Measurements from ENCODE around the gene EFCAB5. TPM values are rescaled to one million over a fixed set of nuclear protein-coding genes. Genes with fewer than 3 reads are reported as not detected.

EFCAB5 gene
- polyA plus RNA-seq, 1 donor from 2014 or later: 1.0 TPM

DNA sequence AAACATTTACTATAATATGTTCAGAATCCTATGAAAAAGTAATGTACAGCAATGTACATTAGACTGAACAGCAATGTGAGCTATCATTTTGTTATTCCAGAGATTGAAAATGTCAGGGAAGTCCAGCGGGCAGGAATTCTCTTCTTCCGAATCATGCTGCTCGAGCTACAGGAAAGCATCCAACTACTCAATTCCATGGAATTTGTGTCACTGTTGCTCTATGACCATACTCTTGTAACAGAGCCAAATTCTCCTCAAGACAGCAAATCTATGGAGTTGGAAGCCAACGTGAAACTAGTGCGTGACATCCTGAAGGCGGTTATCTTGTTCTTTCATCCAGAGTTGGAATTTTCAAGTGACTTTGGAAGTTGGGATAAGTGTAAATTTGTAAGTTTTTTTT, 150.3 kb downstream of the EFCAB5 start:
- H3F3A ChIP-seq (ENCODE audit: insufficient read depth, low read length, poor library complexity, severe bottlenecking): no peaks in the 10 kb centered on the region
- no peaks in the 10 kb centered on the region for H3K9me2 ChIP-seq (ENCODE audit: insufficient read depth, low read length)
- no peaks in the 10 kb centered on the region for H3K79me2 ChIP-seq (replicated peaks; ENCODE audit: insufficient read depth, low read length)
- H3K36me3 ChIP-seq (ENCODE audit: insufficient read depth, low read length): no peaks in the 10 kb centered on the region
- TF ChIP-seq EZH2 (IDR thresholded peaks at IDR 0.05; ENCODE audit: borderline replicate concordance, insufficient read depth, low read length, poor library complexity, severe bottlenecking) (no peak), TAF1 (IDR thresholded peaks at IDR 0.05; ENCODE audit: low read depth) (no peak), MXI1 (conservative IDR thresholded peaks at IDR 0.05; ENCODE audit: poor library complexity, severe bottlenecking) (no peak), SMC3 (conservative IDR thresholded peaks at IDR 0.05; ENCODE audit: poor library complexity) (no peak), RAD21 (conservative IDR thresholded peaks at IDR 0.05) (no peak), EP300 (conservative IDR thresholded peaks at IDR 0.05; ENCODE audit: poor library complexity, severe bottlenecking) (no peak), POLR2AphosphoS5 (IDR thresholded peaks at IDR 0.05) (no peak)
- TF ChIP-seq, protein P1, sequence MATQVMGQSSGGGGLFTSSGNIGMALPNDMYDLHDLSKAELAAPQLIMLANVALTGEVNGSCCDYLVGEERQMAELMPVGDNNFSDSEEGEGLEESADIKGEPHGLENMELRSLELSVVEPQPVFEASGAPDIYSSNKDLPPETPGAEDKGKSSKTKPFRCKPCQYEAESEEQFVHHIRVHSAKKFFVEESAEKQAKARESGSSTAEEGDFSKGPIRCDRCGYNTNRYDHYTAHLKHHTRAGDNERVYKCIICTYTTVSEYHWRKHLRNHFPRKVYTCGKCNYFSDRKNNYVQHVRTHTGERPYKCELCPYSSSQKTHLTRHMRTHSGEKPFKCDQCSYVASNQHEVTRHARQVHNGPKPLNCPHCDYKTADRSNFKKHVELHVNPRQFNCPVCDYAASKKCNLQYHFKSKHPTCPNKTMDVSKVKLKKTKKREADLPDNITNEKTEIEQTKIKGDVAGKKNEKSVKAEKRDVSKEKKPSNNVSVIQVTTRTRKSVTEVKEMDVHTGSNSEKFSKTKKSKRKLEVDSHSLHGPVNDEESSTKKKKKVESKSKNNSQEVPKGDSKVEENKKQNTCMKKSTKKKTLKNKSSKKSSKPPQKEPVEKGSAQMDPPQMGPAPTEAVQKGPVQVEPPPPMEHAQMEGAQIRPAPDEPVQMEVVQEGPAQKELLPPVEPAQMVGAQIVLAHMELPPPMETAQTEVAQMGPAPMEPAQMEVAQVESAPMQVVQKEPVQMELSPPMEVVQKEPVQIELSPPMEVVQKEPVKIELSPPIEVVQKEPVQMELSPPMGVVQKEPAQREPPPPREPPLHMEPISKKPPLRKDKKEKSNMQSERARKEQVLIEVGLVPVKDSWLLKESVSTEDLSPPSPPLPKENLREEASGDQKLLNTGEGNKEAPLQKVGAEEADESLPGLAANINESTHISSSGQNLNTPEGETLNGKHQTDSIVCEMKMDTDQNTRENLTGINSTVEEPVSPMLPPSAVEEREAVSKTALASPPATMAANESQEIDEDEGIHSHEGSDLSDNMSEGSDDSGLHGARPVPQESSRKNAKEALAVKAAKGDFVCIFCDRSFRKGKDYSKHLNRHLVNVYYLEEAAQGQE (IDR thresholded peaks at IDR 0.05; ENCODE audit: borderline replicate concordance): no peak
- TF ChIP-seq, protein P2, sequence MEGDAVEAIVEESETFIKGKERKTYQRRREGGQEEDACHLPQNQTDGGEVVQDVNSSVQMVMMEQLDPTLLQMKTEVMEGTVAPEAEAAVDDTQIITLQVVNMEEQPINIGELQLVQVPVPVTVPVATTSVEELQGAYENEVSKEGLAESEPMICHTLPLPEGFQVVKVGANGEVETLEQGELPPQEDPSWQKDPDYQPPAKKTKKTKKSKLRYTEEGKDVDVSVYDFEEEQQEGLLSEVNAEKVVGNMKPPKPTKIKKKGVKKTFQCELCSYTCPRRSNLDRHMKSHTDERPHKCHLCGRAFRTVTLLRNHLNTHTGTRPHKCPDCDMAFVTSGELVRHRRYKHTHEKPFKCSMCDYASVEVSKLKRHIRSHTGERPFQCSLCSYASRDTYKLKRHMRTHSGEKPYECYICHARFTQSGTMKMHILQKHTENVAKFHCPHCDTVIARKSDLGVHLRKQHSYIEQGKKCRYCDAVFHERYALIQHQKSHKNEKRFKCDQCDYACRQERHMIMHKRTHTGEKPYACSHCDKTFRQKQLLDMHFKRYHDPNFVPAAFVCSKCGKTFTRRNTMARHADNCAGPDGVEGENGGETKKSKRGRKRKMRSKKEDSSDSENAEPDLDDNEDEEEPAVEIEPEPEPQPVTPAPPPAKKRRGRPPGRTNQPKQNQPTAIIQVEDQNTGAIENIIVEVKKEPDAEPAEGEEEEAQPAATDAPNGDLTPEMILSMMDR (IDR thresholded peaks at IDR 0.05; ENCODE audit: poor library complexity, severe bottlenecking): no peak
- no peaks in the 10 kb centered on the region for H3K9me3 ChIP-seq (ENCODE audit: low read length)
- H3K27ac ChIP-seq (ENCODE audit: low read length): no peak overlapping the region
- H3K27me3 ChIP-seq (ENCODE audit: insufficient read depth, low read depth, low read length): no peaks in the 10 kb centered on the region
- H3K9ac ChIP-seq (ENCODE audit: low read length): no peak overlapping the region
- no peak overlapping the region for H3K4me2 ChIP-seq (ENCODE audit: low read length)
- H2AFZ ChIP-seq (ENCODE audit: low read depth, low read length): no peak overlapping the region
- no peaks in the 10 kb centered on the region for H4K20me1 ChIP-seq (ENCODE audit: insufficient read depth)
- no peak overlapping the region for H3K4me3 ChIP-seq (ENCODE audit: low read length)

DNA sequence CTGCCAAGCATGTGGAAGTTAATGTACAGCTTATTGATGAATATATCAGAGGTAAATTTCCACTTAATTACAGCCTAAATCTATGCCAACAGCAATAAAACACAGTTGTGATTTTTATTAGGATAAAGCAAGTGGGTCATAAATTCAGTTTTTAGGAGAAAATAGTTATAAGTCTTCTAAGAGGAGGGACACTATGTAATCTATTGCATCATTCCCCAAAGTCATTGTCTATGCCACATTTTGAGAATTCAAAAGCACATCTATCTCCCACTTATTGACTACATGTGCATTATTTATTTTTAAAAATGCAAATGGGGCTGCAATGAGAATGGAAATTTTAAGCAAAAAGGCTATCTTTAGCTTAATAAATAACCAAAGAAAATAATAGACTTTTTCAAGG, 151.5 kb downstream of the EFCAB5 start:
- H2AFZ ChIP-seq (ENCODE audit: low read depth, low read length): no peak overlapping the region
- no peak overlapping the region for H3K27ac ChIP-seq (ENCODE audit: low read length)
- TF ChIP-seq, protein P1 (IDR thresholded peaks at IDR 0.05; ENCODE audit: borderline replicate concordance): no peak
- TF ChIP-seq RAD21 (conservative IDR thresholded peaks at IDR 0.05): no peak
- TF ChIP-seq POLR2AphosphoS5 (IDR thresholded peaks at IDR 0.05): no peak
- TF ChIP-seq SMC3 (conservative IDR thresholded peaks at IDR 0.05; ENCODE audit: poor library complexity): no peak
- no peak for TF ChIP-seq MXI1 (conservative IDR thresholded peaks at IDR 0.05; ENCODE audit: poor library complexity, severe bottlenecking)
- TF ChIP-seq, protein P2 (IDR thresholded peaks at IDR 0.05; ENCODE audit: poor library complexity, severe bottlenecking): no peak
- TF ChIP-seq EP300 (conservative IDR thresholded peaks at IDR 0.05; ENCODE audit: poor library complexity, severe bottlenecking): no peak
- no peak for TF ChIP-seq TAF1 (IDR thresholded peaks at IDR 0.05; ENCODE audit: low read depth)
- no peaks in the 10 kb centered on the region for H3K9me2 ChIP-seq (ENCODE audit: insufficient read depth, low read length)
- H3F3A ChIP-seq (ENCODE audit: insufficient read depth, low read length, poor library complexity, severe bottlenecking): no peaks in the 10 kb centered on the region
- H3K9ac ChIP-seq (ENCODE audit: low read length): no peak overlapping the region
- no peak overlapping the region for H3K4me2 ChIP-seq (ENCODE audit: low read length)
- no peaks in the 10 kb centered on the region for H3K36me3 ChIP-seq (ENCODE audit: insufficient read depth, low read length)
- no peaks in the 10 kb centered on the region for H3K79me2 ChIP-seq (replicated peaks; ENCODE audit: insufficient read depth, low read length)
- H3K4me3 ChIP-seq (ENCODE audit: low read length): no peak overlapping the region
- no peaks in the 10 kb centered on the region for H4K20me1 ChIP-seq (ENCODE audit: insufficient read depth)
- no peaks in the 10 kb centered on the region for H3K9me3 ChIP-seq (ENCODE audit: low read length)
- H3K27me3 ChIP-seq (ENCODE audit: insufficient read depth, low read depth, low read length): no peaks in the 10 kb centered on the region

Data from neural cell (in vitro differentiated cells).